Astrocyte of the spinal cord (primary cell): ENCODE data around the gene KHDRBS2.

Source experiments
- DNase-seq: peaks from one replicate; pipeline ENCODE4 v3.0.0; 2011; ENCODE audit warnings: low read depth, low spot score
- H3K4me3 ChIP-seq: 2 replicates; pipeline ENCODE4 v1.5.1; 2011; ENCODE audit warnings: low read depth, mild to moderate bottlenecking, low read length, moderate library complexity
- CTCF ChIP-seq: IDR thresholded peaks from 2 replicates; pipeline ENCODE4 v1.5.1; 2012; ENCODE audit warnings: low read depth, mild to moderate bottlenecking, low read length, inconsistent platforms
- in situ Hi-C: cut with HindIII; loops from 2 replicates; pipeline ENCODE4 v1.10.0; 2017; ENCODE audit warnings: low sequenced_read_pairs

KHDRBS2 gene

GRCh38 chr6:62009445-62009844 is 276.6 kb downstream of the KHDRBS2 start:
- H3K4me3 ChIP-seq, result no peak overlapping the region
- no peak for DNase-seq
- in situ Hi-C loops, result no loop called here
- TF ChIP-seq CTCF, result no peak

- H3K4me3 ChIP-seq, result no peak overlapping the region
- in situ Hi-C loops, result no loop called here
- no peak for DNase-seq
- TF ChIP-seq CTCF, result no peak
Measured at GRCh38 chr6:61989616-61990015, 296.4 kb downstream of the KHDRBS2 start.

- DNase-seq, result no peak
- no peak for TF ChIP-seq CTCF
- in situ Hi-C loops, result no loop called here
- no peak overlapping the region for H3K4me3 ChIP-seq
Measured at GRCh38 chr6:61980622-61981021, 305.4 kb downstream of the KHDRBS2 start.

- no peak for DNase-seq
- in situ Hi-C loops, result no loop called here
- no peak overlapping the region for H3K4me3 ChIP-seq
- no peak for TF ChIP-seq CTCF
Measured at GRCh38 chr6:61977947-61978346, 308.1 kb downstream of the KHDRBS2 start.

- DNase-seq, result no peak
- TF ChIP-seq CTCF, result no peak
- no peak overlapping the region for H3K4me3 ChIP-seq
- in situ Hi-C loops, result no loop called here
Measured at GRCh38 chr6:61977099-61977498, 308.9 kb downstream of the KHDRBS2 start.

DNA sequence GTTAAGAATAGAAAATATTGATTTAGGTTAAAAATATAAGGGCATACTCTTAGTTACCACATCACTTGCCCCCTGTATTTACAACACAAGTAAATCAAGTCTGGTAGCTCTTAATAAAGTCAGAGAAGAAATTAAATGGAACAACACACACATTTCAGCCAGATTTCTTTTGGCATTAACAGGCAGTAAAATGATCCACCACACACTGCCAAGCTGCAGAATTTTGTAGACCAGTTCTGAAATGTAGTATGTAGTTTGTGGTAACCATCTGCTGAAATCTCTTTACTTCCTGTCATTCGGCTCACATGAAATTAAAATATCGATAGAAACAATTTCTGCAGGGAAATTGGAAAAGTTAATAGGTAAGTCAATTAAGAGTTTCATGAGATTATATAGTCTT is 326.8 kb downstream of the KHDRBS2 start:
- in situ Hi-C loops, result no loop called here
- no peak for DNase-seq
- H3K4me3 ChIP-seq, result no peak overlapping the region
- TF ChIP-seq CTCF, result no peak

GRCh38 chr6:61953851-61954250 is 332.2 kb downstream of the KHDRBS2 start:
- TF ChIP-seq CTCF, result no peak
- DNase-seq, result no peak
- in situ Hi-C loops, result no loop called here
- no peak overlapping the region for H3K4me3 ChIP-seq
